PFSK-1 (cell line): ENCODE data around the gene DNAJC6.

Experiments used
- FOXP2 ChIP-seq: optimal IDR thresholded peaks from 2 replicates; pipeline ENCODE3; 2011; ENCODE audit warnings: borderline replicate concordance, control low read depth, inconsistent platforms; ENCODE audit not compliant: insufficient read depth; ENCODE audit errors: extremely low read length, extremely low read depth
- POLR2AphosphoS5 ChIP-seq: IDR thresholded peaks from 2 replicates; pipeline ENCODE4 v1.6.1; 2012; ENCODE audit warnings: low read depth, mild to moderate bottlenecking, control low read depth, low read length, moderate library complexity
- SIN3A ChIP-seq: IDR thresholded peaks from 2 replicates; pipeline ENCODE4 v1.6.1; 2012; ENCODE audit warnings: mild to moderate bottlenecking, low read length, moderate library complexity, borderline replicate concordance; ENCODE audit not compliant: insufficient read depth
- TAF1 ChIP-seq: IDR thresholded peaks from 2 replicates; pipeline ENCODE4 v1.6.1; 2012; ENCODE audit warnings: low read length, control low read depth, borderline replicate concordance; ENCODE audit not compliant: insufficient read depth
- TF ChIP-seq, protein P1 (sequence below), 2 experiments: IDR thresholded peaks; 2 replicates each; pipeline versions ENCODE4 v1.6.1 to v1.8.0; 2011 to 2012; ENCODE audit warnings: low read depth in 2 of 2, low read length in 2 of 2, control low read depth in 1 of 2, inconsistent platforms in 1 of 2, mild to moderate bottlenecking in 1 of 2, moderate library complexity in 1 of 2; ENCODE audit not compliant: insufficient read depth in 1 of 2

Gene DNAJC6

DNA sequence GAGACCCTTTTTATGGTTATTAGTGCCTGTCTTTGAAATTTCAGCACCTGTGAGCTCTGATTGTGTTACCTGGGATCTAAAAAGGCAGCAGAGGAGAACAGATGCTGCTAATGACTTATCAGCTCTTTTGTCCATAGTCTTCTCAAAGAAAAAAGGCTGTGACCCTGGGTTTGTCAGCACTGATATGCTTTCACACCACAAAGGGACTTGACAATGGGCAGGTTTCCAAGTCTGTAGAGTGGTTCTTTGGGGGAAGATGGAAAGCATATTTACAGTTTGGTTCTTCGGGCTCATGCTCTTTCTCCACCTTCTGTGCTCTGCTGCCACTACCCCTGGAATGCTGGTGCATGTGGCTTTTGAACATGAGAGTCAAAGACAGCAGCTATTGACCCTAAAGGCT lies 32.0 kb downstream of the DNAJC6 start:
- TF ChIP-seq TAF1 (no peak), FOXP2 (no peak), POLR2AphosphoS5 (no peak), SIN3A (no peak)
- TF ChIP-seq, protein P1, sequence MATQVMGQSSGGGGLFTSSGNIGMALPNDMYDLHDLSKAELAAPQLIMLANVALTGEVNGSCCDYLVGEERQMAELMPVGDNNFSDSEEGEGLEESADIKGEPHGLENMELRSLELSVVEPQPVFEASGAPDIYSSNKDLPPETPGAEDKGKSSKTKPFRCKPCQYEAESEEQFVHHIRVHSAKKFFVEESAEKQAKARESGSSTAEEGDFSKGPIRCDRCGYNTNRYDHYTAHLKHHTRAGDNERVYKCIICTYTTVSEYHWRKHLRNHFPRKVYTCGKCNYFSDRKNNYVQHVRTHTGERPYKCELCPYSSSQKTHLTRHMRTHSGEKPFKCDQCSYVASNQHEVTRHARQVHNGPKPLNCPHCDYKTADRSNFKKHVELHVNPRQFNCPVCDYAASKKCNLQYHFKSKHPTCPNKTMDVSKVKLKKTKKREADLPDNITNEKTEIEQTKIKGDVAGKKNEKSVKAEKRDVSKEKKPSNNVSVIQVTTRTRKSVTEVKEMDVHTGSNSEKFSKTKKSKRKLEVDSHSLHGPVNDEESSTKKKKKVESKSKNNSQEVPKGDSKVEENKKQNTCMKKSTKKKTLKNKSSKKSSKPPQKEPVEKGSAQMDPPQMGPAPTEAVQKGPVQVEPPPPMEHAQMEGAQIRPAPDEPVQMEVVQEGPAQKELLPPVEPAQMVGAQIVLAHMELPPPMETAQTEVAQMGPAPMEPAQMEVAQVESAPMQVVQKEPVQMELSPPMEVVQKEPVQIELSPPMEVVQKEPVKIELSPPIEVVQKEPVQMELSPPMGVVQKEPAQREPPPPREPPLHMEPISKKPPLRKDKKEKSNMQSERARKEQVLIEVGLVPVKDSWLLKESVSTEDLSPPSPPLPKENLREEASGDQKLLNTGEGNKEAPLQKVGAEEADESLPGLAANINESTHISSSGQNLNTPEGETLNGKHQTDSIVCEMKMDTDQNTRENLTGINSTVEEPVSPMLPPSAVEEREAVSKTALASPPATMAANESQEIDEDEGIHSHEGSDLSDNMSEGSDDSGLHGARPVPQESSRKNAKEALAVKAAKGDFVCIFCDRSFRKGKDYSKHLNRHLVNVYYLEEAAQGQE (IDR thresholded peaks at IDR 0.05; ENCODE audit: insufficient read depth in 1 of 2, low read depth in 2 of 2, low read length in 2 of 2), result no peak

DNA sequence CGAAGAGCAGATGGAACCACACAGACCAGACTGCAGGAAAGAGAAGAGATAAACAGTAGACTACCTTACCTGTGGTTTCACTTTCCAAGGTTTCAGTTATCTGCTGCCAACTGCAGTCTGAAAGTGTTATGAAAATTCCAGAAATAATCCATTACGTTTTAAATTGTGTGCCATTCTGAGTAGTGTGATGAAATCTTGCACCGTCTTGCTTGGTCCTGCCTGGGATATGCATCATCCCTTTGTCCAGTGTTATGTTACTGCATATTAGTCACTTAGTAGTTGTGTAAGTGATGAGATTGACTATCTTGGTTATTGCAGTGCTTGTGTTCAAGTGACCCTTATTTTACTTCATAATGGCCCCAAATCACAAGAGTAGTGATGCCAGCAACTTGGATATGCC lies 33.9 kb downstream of the DNAJC6 start:
- no peak for TF ChIP-seq FOXP2

DNA sequence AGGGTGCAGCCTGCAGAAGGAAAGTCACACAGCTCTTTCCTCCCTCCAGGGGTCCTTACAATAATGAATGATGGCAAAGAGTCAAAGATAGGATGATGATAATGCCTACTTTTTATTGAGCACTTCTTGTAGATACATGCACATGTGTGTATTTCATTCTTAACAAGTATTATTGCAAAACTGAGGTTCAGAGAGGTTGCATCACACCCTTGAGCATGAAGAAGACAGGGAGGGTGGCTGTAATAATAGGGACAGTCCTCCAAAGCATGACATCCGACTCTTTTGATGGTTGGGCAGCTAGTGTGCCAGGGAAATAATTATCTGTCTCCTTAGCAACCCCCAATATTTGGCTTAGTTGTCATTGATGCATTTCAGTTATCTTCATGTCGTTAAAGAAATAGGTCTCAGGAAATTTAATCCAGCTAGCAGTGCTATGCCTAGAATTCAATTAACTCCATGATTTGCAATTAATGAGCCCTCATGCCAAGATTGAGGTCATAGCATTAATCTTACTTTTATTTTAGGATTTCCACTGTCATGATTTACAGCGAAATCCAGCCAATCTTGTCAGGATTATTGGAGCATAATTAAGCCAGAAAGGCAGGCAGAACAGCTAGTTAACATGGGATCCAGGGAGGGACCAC lies 35.0 kb downstream of the DNAJC6 start:
- TF ChIP-seq FOXP2, result no peak
- no peak for TF ChIP-seq TAF1
- no peak for TF ChIP-seq POLR2AphosphoS5
- TF ChIP-seq SIN3A, result no peak
- TF ChIP-seq, protein P1 (IDR thresholded peaks at IDR 0.05; ENCODE audit: insufficient read depth in 1 of 2, low read depth in 2 of 2, low read length in 2 of 2), result no peak

DNA sequence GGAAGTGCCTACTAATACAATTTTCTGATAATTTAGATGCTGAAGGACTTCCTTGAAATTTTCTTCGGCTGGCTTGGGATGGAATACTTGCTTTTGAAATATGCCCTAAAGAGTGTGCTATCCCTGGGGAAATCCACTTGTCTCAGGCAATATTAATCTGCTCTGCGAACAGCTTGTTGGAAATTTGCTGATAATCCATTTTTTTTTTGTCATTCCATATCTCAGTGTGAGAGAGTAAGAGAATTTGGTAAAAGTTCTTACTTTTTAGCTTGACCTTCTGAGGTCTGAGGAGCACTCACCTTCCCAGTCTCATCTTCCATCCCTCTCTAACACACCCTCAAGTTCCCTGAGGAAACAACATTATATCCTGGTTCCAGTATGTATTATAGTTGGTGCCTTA lies 36.8 kb downstream of the DNAJC6 start:
- TF ChIP-seq, protein P1 (IDR thresholded peaks at IDR 0.05; ENCODE audit: insufficient read depth in 1 of 2, low read depth in 2 of 2, low read length in 2 of 2), result no peak
- TF ChIP-seq FOXP2, result no peak
- no peak for TF ChIP-seq POLR2AphosphoS5
- TF ChIP-seq TAF1, result no peak

DNA sequence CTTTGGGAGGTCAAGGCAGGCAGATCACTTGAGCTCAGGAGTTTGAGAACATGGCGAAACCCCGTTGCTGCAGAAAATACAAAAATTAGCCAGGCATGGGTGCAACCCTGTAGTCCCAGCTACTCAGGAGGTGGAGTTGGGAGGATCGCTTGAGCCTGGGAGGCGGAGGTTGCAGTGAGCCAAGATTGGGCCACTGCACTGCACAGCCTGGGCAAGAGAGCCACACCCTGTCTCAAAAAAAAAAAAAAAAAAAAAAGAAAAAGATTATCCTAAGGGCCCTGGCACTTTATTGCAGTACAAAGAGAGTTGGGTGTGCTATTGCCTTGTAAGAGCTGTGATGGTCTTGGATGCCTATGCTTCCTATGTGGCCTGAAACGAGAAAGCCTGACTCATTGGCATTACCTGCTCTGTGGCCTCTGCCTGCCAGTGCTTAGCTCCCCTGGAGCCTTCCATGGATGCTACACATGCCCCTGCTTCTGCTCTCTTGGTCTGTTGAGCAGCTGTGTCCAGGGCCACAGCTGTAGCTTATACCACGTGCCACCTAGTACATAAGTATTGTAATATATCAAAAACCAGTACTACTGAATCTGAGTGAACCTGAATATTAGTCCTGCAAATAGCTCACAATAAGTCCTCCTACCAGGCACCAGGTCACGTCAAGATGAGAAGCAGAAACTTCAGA lies 45.8 kb downstream of the DNAJC6 start:
- TF ChIP-seq, protein P1 (IDR thresholded peaks at IDR 0.05; ENCODE audit: insufficient read depth in 1 of 2, low read depth in 2 of 2, low read length in 2 of 2), result no peak
- TF ChIP-seq FOXP2 (no peak), POLR2AphosphoS5 (no peak), SIN3A (no peak), TAF1 (no peak)
